Measurements from ENCODE around the gene EDN2.

DNA sequence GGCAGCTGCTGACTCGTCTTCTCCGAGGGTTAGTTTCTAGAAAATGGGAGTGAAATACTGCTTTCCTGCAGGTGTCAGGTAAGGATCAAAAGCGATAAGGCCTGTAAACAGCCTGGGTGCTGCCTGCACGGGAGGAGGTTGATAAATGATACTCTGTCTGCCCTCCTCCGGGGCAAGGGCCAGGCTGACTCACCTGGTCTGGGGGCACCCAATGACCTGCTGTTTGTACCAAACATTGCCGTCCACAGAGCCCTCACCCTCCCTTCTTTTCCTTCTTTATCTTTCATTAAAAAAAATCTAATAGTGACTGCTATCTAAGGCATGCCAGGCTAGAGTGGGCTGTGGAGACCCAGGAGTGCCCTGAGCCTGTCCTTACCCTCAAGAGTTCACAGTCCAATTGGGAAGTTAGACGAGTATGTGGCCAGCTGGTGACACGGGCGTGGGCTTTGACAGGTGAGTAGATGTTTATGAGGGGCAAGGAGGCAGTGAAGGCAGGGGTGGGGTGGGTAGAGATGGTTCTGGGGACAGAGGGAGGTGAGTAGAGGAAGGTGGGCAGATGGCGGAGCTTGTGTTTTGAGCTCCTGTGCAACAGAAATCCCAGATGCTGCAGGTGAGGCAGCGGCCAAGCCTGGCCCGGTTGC is 16.2 kb downstream of the EDN2 start:
- TF ChIP-seq EZH2 (IDR thresholded peaks at IDR 0.05; ENCODE audit: borderline replicate concordance, low read length) (no peak), CTCF (conservative IDR thresholded peaks at IDR 0.05 in 1 of 2, IDR thresholded peaks at IDR 0.05 in 1 of 2; ENCODE audit: extremely low read depth in 1 of 2, insufficient read depth in 1 of 2, low read depth in 1 of 2, low read length in 2 of 2) (no peak)

Data from mammary epithelial cell (primary cell).